Measurements from ENCODE around the gene TUT7.
"Not testable (repeated sequence)": the region's sequence is repeated elsewhere in the genome, so short reads cannot be mapped to it uniquely, and the experiment has no call there.

The TUT7 gene

GRCh38 chr9:86347991-86348390 lies 6.2 kb downstream of the TUT7 start:
- DNase-seq, result no peak

DNA sequence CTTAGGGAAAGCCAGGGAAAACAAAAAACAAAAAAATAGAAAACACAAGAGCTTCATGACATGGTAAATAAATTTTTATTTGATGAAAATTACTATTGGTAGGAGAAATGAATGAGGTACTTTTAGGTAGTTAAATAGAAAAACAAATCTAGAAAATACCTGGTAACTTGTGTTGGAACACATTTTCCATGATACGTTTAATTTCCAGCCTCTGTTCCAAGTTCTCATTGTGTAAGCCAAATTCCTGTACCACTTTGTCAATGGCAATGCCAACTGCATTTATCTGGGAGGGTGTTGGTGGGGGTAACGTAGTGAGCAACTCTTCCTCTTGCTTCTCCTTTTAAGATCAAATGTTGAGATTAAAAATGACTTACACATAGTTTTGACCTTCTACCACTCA lies 9.4 kb downstream of the TUT7 start:
- no peak for DNase-seq

DNA sequence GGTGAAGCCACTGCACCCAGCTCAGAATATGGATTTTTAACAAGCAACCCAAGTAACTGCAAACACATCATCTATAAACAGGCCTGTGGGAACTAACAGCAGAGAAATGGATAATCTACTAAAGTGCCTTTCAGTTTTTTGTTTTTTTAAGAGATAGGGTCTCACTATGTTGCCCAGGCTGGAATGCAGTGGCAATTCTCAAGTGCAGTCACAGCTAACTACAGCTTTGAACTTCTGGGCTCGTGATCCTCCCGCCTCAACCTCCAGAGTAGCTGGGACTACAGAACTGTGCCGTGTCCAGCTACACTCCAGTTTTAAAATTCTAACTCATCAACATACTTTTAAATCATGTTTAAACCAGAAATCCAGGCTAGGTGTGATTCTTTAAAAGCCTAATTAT lies 11.9 kb downstream of the TUT7 start:
- no peak for DNase-seq

DNA sequence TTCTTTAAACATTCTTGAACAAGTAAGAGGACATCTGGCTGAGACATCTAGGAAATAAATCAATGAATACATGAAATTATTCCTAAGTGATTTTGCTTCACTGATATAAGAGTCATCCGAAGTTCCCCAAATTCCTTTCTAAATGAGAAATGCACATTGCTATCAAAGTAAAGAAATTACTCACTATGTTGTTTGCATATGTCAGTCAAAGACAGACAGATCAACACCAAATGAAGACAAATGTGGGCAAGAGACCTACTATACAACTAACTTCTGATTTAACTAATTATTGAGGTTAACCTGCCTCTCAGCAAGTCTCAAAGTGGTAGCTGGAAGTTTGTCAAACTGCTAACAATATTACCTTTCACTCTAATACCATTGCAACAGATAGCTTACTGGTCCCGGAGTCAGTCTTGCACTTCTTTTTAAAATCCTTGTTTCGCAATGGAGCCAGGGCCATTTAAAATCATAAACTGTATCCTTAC lies 13.2 kb downstream of the TUT7 start:
- DNase-seq, result no peak

DNA sequence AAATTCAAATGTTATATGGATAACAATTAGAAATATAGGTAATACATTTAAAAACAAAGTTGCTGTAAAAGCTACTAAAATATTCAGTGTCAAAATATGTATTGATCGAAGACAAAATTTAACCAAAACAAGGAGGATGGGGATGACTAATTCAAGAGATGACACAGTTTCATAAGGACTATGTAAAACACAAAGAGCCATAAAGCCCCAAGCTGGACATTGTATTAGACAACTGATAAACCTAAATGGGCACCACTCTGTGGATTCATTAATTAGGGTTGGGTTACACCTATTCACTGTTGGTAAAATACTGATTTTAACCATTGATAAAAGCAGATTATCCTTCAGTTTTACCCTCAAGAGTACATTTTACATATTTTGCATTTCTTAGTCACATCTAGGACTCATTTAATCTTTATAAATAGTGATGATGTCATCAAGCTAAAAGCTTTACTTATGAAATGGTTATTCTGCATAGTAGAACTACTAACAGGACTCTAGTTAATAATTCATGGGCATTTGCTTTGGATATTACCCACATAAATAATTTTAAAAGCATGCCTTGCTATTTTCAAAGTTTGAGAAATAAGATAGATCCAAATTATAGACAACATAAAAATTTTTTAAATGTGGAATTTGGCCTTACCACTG lies 13.7 kb downstream of the TUT7 start:
- DNase-seq, result no peak

DNA sequence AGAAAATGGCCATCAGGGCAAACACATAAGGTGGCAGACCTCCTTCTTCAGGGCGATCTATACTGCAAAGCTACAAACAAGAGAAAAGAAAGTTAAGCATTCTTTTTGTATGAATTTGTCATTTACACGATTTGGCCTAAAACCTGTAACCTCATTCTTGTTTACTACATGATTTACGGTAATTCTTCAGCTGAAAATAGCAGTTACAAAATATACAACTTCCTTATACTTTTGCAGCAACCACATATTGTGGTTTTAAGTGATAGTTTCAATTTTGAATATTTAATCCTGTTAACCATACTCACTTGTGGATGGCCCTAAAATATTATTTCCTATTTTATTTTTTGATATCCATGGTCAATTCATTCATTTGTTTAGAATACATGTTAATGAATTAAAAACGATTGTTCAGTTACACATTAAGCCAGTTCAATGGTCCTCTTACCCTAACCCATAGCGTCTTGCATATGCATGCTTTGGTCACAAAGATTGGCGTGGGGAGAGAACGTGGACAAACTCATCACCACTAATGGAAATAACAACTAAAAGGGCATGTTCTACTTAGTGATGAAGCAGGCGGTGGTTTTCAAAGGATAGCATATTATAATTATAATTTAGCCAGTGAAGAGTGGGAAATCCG lies 16.6 kb downstream of the TUT7 start:
- DNase-seq, result no peak

DNA sequence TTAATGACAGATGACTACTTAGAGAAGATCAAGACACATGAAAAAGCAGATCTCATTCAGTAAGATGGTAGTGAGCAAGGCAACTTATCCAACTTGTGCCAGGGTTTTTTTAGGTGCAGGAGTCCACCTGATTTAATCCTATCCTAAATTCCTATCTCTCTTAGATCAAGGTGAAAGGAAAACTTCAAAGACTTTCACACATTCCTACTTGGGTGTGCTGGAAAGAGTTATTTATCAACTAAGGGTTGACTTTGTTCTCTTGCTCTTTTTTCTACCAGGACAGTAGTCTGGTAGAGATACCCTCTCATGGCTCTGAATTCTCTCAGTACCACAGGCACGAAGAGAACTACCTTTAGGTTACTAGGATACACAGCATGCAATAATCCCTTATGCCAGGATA lies 18.2 kb downstream of the TUT7 start:
- no peak for DNase-seq

DNA sequence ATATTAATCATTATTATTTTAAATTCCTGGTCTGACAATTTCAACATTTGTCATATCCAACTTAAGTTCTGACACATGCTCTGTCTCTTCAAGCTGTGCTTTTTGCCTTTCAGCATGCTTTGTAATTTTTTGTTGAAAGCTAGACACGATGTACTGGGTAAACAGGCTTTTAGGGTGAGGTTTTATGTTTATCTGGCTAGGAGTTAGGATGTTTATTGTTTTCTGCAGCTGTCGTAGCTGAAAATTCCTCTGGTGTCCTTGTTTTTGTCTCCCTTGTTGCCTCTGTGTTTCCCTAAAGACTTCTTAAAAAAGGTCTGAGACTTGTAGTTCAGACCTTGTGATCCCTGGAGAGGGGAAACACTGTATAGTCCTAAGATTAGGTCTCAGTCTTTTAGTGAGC lies 20.6 kb downstream of the TUT7 start:
- no peak for DNase-seq

- DNase-seq, result no peak
Observed at GRCh38 chr9:86330186-86330585, 24.0 kb downstream of the TUT7 start.

- no peak for DNase-seq
Observed at GRCh38 chr9:86329649-86330048, 24.6 kb downstream of the TUT7 start.

- DNase-seq, result no peak
Observed at GRCh38 chr9:86328156-86328555, 26.1 kb downstream of the TUT7 start.

GRCh38 chr9:86326536-86326935 lies 27.7 kb downstream of the TUT7 start:
- DNase-seq, result no peak

DNA sequence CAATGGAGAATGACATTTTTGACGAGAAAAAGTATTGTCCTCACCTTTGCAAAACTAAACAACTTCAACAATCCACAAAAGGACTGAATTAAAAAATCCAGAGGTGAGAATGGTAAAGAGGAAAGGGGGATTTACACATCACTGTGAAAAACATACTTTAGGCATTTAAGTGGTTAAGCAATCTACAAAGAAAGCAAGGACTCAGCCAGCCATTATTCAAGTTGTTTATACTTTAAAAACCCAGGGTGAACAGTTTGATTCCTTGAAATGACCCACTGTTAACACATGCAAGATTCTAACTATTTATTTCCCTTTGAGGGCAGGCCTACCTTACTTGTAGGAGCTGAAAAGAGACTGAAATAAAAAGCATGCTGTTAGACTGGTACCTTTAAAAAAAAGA lies 29.3 kb downstream of the TUT7 start:
- no peak for DNase-seq

DNA sequence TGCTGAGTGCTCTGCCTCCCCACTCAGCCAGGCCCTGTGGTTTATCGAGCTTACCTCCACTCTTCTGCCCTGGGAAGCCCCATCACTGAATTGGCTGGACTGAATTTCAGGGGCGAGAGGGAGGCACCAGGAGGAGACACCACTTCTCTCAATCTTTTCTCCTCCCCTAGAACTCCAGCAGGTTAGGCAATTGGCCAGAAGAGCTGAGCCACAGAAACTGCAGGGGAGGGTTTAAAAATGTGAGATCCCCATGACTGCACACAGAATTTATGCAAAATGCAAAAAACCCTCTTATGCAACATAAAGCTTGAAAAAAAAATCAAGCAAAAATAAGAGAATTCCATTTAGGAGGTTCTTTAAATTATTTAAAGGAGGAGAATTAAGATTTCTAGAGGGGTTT lies 29.9 kb downstream of the TUT7 start:
- DNase-seq, result no peak

DNA sequence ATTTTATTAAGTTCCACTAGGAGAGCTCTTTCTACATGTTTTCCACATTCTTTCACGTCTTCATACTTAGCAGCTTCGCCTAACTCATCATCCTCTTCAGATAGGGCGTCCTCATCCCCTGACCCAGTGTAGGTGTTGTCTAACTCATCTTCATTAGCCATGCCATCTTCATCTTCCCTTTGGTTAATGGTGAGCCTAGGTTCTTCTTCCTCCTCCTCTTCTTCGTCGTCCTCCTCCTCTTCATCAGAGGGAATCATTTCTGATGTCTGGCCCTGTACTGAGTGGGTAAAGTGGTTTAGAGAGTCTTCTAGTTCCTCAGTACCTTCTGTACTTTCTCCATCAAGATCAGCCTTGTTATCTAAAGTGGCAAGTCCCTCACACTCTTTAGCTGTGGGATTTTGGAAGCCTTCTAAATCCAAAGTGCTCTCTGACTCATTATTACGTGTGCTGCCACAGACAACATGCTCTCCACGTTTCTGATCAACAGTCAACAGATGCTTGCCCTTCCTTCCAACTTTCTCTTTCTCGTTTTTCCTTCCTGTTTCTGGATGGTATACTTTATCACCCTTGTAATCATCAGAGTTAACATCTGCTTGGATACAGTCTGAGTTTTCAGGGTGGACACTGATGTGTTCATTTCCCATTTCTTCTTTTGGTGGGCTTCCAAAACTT lies 31.1 kb downstream of the TUT7 start:
- no peak for DNase-seq

GRCh38 chr9:86321373-86321772 lies 32.8 kb downstream of the TUT7 start:
- DNase-seq, result no peak

DNA sequence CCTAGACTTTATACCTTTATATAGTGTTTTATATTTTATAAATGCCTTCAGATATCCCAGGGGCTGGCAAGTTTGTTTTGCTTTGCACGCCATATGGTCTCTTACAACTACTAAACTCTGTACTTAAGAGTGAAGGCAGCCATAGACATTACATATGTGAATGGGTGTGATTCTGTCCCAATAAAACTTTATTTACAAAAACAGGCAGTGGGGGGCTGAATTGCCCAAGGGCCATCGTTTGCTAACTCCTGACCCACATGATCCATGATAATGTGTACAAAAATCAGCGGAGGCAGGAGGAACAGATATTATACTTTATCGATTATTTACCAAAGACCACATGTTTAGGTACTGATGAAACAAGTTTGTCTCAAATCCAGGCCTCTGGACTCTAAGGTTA lies 36.0 kb downstream of the TUT7 start:
- no peak for DNase-seq

DNA sequence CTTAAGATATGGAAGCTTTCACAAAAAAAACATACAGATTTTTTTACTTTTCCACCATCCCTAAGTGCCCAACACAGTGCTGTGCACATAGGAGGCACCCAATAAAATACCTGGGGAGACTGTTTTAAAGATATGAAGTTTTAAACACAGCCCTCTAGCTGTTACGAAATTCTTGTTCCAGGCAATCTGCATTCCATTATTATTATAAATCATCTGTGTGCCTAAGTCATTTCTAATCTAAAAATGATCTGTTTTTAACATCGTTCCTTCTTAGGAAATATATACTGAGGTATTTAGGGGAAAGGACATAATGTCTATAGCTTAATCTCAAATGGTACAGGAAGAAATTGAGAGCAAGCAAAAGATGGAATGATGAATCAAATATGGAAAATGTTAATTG lies 39.1 kb downstream of the TUT7 start:
- no peak for DNase-seq

- not testable (repeated sequence) for DNase-seq
Observed at GRCh38 chr9:86312959-86313358, 41.3 kb downstream of the TUT7 start.

GRCh38 chr9:86308687-86309086 lies 45.5 kb downstream of the TUT7 start:
- DNase-seq, result no peak

GRCh38 chr9:86304236-86304730 lies 49.9 kb downstream of the TUT7 start:
- DNase-seq, result no peak

- no peak for DNase-seq
Observed at GRCh38 chr9:86303316-86303975, 50.8 kb downstream of the TUT7 start.

DNA sequence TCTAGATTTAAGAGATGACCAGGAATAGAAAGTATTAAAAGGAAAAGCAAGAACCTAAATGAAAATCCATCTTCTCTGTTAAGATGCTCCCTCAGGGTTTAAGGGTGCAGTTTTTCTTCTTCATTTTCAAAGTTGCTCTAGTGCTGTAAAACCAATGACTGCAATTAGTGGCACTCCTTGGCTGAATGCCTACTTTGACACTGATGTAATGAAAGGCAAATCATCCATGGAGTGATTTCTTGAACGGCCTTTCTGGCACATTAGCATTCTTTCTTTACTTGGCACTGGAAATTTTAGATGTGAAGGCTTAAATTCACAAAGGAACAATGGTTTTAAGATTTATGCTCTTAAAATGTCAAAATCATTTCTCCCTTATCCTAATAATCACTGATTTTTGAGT lies 52.5 kb downstream of the TUT7 start:
- DNase-seq, result no peak
